GM21825 (cell line): Measurements from ENCODE around the gene TMEM212.

Source experiments
- ATAC-seq: cut with Tn5 transposase; IDR thresholded peaks from one replicate; pipeline ENCODE4 v1.9.1; 2021; ENCODE audit warnings: mild to moderate bottlenecking, moderate library complexity; ENCODE audit not compliant: unreplicated experiment

Gene TMEM212

GRCh38 chr3:171842864-171843518 lies at the start of gene TMEM212:
TMEM212 (plus strand) TSS chr3:171843349; CDS start chr3:171843384, 35 bp downstream.
- no peak for ATAC-seq

- peak; percentile 3 for ATAC-seq
Observed at GRCh38 chr3:171796625-171797264, 46.4 kb upstream of the TMEM212 start.

GRCh38 chr3:171797265-171797679 lies 45.9 kb upstream of the TMEM212 start:
- ATAC-seq: peak; percentile 80

GRCh38 chr3:171797873-171798272 lies 45.3 kb upstream of the TMEM212 start:
- no peak for ATAC-seq

- no peak for ATAC-seq
Observed at GRCh38 chr3:171799501-171799900, 43.6 kb upstream of the TMEM212 start.

GRCh38 chr3:171801738-171802589 lies 41.2 kb upstream of the TMEM212 start:
- no peak for ATAC-seq

- no peak for ATAC-seq
Observed at GRCh38 chr3:171802590-171802956, 40.6 kb upstream of the TMEM212 start.

- no peak for ATAC-seq
Observed at GRCh38 chr3:171803044-171803443, 40.1 kb upstream of the TMEM212 start.

- no peak for ATAC-seq
Observed at GRCh38 chr3:171804618-171805389, 38.3 kb upstream of the TMEM212 start.

GRCh38 chr3:171805687-171806086 lies 37.5 kb upstream of the TMEM212 start:
- no peak for ATAC-seq

GRCh38 chr3:171806200-171807128 lies 36.7 kb upstream of the TMEM212 start:
- ATAC-seq: no peak

GRCh38 chr3:171807129-171807675 lies 35.9 kb upstream of the TMEM212 start:
- no peak for ATAC-seq

- ATAC-seq: no peak
Observed at GRCh38 chr3:171807806-171808205, 35.3 kb upstream of the TMEM212 start.

- peak; percentile 35 for ATAC-seq
Observed at GRCh38 chr3:171809611-171809860, 33.6 kb upstream of the TMEM212 start.

- ATAC-seq: peak; percentile 58
Observed at GRCh38 chr3:171809861-171810628, 33.1 kb upstream of the TMEM212 start, which contains the start of gene PLD1. PLD1 (minus strand) TSS chr3:171810483; CDS start chr3:171738051, 72,432 bp downstream.

GRCh38 chr3:171810629-171811294 lies 32.4 kb upstream of the TMEM212 start:
- no peak for ATAC-seq

GRCh38 chr3:171811295-171811912 lies 31.7 kb upstream of the TMEM212 start:
- ATAC-seq: no peak

GRCh38 chr3:171811913-171812335 lies 31.2 kb upstream of the TMEM212 start:
- ATAC-seq: no peak
